Fibroblast of skin of right quadriceps (primary cell): ENCODE measurements around the gene COMP.
A peak's percentile ranks its signal among the peaks of the same experiment; 100 is the strongest.
"Not testable (repeated sequence)": the region's sequence is repeated elsewhere in the genome, so short reads cannot be mapped to it uniquely, and the experiment has no call there.

Source experiments
- DNase-seq: peaks from one replicate; pipeline ENCODE4 v3.0.0-alpha.2; 2013

Gene COMP

GRCh38 chr19:18790566-18791314 lies at the start of gene COMP:
TSS of gene COMP (minus strand) at chr19:18791305. CDS start at chr19:18791269, 36 bp downstream.
- DNase-seq: no peak

DNA sequence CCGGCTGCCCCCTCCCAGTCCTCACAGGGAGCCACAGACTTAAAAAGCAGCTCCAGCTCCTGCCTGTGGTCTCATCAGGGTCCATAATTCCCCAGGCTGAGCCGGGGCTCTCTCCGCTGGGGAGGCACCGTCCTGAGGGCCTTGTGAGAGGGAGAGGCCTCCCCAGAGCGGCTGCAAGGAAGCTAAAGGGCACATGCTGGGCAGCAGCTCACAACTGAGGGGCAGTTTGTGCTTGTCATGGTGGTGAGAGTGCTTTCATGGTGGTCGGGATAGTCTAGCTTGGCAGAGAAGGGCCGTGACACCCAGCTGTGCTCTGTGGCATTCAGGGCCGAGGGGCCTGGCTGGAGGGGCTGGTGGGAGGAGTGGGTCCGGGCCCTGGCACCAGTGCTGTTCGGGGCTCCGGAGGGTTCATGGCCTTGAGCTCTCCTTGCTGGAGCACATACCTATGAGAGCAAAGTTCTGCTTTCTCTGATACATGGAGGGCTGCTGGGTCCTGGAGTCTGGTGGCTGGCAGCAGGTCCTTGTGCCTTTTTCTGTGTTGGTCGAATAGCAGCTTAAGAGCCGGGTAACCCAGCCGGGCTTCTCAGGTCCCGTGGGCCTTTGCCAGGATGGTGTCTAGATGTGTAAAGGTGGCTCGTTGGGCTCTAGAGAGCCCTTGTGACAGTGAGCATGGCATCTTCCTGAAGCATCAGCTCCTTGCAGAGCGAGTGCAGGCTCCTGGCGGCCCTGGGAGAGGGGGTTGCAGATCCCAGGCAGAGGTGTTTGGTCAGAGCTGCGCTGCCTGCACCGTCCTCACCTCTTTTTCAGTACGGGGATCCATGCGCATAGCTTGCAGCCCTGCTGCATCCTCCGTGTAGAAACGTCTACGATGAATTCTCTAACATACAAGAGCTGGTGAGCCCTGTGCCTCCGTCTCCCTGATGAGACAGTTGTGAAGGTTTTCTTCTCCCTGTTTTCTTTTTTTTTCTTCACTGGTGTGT lies 49.5 kb upstream of the COMP start:
- DNase-seq: no peak

DNA sequence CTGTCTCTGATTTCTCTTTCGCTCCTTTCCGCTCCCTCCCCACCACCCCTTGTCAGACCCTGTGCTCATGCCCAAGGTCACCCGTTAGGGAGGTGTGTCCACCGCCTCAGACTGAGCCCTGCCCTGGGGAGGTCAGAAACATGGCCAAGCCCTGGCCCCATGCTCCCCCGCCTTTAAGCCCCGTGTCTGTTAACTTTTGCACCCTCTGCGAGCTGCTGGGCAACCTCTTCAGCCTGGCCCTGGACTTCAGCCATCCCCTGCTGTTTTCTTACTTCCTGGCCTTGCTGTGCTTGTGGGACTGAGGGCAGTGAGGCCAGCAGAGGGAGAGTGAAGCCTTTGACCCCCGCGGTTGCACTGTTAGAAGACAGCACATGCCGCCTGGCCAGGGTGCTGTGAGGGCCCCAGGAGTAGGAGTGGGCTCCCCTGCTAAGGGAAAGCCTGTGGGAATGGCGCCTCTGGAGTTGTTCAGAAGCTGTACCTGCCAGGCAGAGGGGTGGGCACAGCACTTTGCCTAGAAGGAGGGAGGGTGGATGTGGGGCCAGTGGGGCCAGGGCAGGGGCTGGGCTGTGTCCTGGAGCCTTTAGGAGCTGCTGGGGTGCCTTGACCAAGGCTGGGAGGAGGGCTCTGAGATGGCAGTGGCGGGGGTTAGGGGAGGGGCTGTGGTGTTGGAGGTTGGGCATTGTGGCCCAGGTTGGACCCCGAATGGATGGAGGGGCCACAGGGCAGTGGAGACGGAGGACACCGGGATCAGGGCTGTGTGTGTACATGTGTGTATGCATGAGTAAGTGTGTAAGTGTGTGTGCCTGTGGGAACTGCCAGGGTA lies 48.6 kb upstream of the COMP start:
- DNase-seq: no peak

DNA sequence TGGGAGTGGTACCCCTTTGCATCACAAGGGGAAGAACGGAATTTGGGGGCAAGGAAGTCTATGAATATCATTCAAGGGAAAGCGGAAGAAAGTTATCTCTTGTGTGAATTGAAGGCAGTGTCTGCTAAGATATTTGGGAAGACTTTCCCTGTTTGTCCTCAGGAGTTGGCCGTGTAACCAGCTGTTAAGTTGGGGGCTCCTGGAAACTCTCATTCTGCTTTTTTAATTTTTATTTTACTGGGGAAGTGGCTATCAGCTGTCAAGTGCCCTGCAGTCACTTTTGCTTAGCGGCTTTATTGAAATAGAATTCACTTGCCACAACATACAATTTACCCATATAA lies 43.5 kb upstream of the COMP start:
- DNase-seq: no peak

- DNase-seq: no peak
Measured at GRCh38 chr19:18833849-18834643, 42.9 kb upstream of the COMP start.

GRCh38 chr19:18833141-18833476 lies 42.0 kb upstream of the COMP start:
- no peak for DNase-seq

- no peak for DNase-seq
Measured at GRCh38 chr19:18832306-18833140, 41.4 kb upstream of the COMP start.

DNA sequence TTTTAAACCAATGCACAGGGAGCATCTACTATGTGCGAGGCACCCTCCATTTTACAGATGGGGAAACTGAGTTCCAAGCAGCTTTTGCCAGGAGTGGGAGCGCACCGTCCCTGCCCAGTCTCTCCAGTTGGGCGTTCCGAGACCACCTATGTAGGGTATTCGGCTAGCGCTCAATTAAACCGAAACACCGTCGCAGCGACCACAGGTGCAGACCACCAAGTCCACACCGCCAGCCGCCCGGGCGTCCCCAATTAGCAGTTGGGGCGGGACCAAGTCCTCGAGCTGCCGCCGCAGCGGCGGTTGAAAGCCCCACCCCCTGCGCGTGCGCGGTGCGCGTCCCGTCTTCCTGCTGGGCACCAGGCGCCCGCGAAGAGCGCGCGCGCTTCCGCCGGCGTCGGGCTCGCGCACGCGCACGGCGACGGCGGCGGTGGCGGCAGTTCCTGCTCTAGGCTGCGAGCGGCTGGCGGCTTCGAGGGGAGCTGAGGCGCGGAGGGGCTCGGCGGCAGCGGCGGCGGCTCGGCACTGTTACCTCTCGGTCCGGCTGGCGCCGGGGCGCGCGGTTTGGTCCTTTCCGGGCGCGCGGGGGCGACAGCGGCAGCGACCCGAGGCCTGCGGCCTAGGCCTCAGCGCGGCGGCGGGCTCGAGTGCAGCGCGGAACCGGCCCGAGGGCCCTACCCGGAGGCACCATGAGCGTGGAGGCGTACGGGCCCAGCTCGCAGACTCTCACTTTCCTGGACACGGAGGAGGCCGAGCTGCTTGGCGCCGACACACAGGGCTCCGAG lies 40.6 kb upstream of the COMP start, which contains the start of gene UPF1:
Gene UPF1, plus strand, starts transcription at position 436 of the 782 bp plus-strand sequence. Its CDS starts 251 bp downstream, at position 687.
- peak; percentile 90 for DNase-seq

GRCh38 chr19:18830488-18830887 lies 39.4 kb upstream of the COMP start:
- no peak for DNase-seq

- no peak for DNase-seq
Measured at GRCh38 chr19:18828786-18829185, 37.7 kb upstream of the COMP start.

DNA sequence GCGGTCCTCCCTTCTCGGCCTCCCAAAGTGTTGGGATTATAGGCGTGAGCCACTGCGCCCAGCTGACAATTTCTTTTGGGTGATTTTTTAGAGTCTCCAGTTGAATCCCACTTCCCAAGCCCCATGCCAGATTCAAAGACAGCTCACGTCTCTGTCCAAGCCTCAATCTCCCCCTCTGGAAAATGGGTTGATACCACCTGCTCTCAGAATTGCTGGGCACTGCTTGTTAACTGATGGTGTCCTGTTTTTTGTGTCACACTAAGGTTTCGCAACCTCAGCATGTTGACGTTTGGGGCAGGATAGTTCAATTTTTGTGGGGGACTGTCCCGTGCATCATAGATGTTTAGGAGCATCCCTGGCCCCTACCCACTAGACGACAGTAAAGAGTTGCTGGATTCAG lies 26.5 kb upstream of the COMP start:
- no peak for DNase-seq

DNA sequence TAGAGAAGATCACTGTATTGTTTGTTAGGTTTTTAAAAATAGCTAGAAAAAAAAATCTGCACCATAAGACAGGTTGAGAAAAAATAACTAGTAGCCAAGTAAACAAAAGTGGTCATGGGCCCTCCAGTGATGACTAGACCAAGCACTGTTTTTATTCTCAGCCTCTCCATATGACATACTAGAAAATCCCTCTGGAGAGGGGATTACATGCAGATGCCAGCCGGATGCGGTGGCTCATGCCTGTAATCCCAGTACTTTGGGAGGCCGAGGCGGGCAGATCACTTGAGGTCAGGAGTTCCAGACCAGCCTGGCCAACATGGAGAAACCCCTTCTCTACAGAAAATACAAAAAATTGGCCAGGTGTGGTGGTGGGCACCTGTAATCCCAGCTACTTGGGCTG lies 25.5 kb upstream of the COMP start:
- DNase-seq: not testable (repeated sequence)

DNA sequence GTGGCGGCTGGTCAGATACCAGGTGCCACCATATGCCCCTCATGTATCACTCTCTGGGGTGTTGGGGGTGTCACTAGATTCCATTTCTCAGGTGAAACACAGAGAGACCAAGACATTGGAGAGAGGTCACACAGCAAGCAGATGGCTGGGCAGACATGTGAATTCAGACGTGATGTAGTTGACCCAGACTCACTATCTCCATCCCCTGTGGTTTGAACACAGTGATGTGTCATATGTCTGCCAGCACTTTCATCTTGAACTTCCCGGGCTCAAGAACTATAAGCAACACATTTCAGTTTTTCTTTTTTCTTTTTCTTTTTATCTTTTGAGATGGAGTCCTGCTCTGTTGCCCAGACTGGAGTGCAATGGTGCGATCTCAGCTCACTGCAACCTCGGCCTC lies 24.6 kb upstream of the COMP start:
- DNase-seq: no peak

DNA sequence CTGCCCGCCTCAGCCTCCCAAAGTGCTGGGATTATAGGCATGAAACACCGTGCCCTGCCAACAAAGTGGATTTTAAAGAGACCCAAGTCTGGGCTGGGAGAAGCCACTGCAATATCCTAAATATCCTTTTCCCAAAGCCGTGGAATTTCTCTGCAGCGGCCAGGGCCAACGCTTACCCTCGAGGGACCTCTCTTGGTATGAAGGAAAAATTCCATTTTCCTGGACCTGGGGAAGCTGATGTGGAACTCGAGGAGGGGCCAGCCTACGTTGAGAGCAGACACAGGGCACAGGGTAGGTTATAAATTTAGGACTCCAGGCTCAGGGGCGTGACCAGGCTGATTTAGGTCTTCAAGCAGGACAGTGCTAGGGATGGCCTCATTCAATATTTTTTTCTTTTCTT lies 23.0 kb upstream of the COMP start:
- peak; percentile 43 for DNase-seq

GRCh38 chr19:18811638-18812037 lies 20.5 kb upstream of the COMP start:
- not testable (repeated sequence) for DNase-seq

- peak; percentile 67 for DNase-seq
Measured at GRCh38 chr19:18809149-18809868, 18.2 kb upstream of the COMP start.

- peak; percentile 59 for DNase-seq
Measured at GRCh38 chr19:18807861-18808331, 16.8 kb upstream of the COMP start.

GRCh38 chr19:18804643-18805042 lies 13.5 kb upstream of the COMP start:
- no peak for DNase-seq

DNA sequence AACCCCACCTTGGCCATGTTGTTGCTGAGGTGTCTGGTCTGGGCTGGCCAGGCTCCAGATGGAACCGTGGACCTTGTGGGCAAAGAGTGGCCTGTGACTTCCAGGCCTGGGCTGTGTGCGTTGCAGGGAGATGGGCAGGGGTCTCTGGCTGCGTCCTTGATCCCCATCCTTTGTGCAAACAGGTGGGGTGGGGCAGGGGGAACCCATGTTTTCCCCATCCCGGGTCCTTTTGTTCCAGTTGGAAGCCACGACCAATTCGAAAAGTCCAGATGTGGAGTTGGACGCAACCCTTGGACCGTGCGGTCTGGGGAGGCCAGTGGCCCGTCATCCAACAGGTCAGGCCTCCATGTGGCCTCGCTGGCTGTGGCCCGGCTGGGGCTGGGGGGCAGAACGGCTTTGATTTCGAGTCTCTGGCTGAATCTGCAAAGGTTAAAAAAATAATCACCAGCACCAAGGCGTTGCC lies 13.1 kb upstream of the COMP start:
- no peak for DNase-seq
